HG03064 (cell line): ENCODE data around the gene GSTM4.
"Not testable (repeated sequence)": the region's sequence is repeated elsewhere in the genome, so short reads cannot be mapped to it uniquely, and the experiment has no call there.

ENCODE experiments used
- ATAC-seq: cut with Tn5 transposase; IDR thresholded peaks from one replicate; pipeline ENCODE4 v1.9.1; 2021; ENCODE audit warnings: low read depth; ENCODE audit not compliant: unreplicated experiment

GSTM4 gene

DNA sequence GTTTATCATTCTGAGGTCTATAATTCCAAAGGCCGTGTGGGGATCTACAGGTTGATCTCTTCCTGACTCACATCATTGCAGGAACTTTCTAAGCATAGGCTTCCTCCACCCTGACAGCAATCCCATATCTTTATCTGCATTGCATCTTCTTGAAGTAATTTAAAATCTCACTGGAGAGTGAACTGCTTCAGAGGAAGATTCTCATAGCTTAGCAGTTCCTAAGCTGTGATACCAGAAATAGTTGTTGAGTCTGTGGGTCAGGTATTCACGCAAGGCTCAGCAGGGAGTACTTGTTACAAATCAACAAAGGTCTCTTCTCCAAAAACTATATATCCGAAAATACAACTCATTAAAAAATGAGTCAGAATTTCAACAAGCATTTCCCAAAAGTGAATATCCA lies 39.2 kb downstream of the GSTM4 start:
- not testable (repeated sequence) for ATAC-seq

- no peak for ATAC-seq
Measured at GRCh38 chr1:109697066-109697465, 41.2 kb downstream of the GSTM4 start.

DNA sequence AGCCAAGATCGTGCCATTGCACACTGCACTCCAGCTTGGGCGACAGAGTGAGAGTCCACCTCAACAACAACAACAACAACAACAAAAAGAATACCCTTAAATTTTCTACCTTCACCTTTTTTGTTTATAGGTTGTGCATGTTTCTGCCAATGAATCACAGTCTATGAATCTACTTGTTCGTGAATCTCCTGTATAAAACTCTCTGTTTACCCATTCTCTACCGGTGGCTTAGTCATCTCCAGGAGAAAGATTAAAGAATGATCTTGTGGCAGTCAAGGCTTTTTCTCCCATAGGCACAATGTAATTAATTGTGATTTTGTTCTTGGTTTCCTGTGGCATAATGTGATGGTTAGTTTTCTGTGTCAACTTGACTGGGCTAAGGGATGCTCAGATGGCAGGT lies 42.0 kb downstream of the GSTM4 start:
- not testable (repeated sequence) for ATAC-seq

GRCh38 chr1:109702940-109703339 lies 47.0 kb downstream of the GSTM4 start:
- not testable (repeated sequence) for ATAC-seq

DNA sequence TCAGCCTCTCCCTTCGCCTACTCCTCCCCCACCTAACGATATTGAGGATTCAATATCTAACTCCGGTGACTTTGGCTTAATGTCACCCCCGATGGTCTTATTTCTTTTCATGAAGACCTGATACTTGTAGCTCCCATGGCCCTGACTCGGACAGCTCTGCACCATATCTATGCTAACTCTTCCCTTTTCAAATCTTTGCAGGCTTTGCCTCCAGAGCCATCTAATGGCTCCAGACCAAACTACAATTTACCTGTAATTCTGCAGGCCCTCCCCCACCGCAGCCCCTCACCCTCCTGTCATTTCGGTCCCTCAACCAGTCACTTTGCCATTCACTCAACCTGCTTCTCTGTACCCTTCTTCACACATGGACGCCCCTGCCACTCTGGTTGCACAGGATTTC lies 48.3 kb downstream of the GSTM4 start:
- ATAC-seq, result no peak

DNA sequence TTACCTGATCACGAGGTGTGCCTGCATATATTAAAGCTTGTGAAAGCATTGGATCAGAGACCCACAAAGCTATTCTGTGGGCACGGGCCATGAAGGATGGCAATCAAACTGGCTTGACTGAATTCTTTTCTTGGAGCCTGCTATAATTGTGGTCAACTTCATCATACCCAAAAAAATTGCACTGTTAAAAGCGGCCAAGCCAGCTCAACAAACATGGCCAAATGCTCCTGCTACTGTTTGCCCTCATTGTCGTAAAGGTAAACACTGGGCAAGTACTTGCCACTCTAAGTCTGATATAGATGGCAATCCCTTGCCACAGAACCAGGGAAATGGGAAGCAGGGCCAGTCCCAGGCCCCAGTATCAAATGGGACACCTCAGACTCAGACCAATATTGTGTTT lies 49.5 kb downstream of the GSTM4 start:
- no peak for ATAC-seq

- ATAC-seq, result not testable (repeated sequence)
Measured at GRCh38 chr1:109708949-109709348, 53.0 kb downstream of the GSTM4 start.

DNA sequence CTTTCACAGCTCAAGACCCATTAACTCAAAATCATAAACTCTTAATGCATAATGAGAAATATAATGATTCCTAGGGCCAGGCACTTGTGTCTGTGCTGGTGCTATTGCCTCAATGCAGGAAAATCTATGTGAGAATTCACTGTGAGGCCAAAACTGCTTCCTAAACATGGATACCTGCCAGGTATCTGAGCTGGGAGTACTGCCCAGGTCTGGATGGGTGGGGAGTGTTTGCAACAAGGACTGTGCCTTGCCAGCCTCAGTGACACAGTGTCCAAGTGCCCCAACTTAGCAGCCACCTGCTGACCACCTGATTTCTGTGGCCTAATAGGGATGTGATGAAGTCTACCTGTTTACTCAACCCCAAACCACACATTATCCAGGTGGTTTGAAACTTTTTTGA lies 53.9 kb downstream of the GSTM4 start:
- not testable (repeated sequence) for ATAC-seq
